CD4-positive, alpha-beta memory T cell (primary cell): ENCODE measurements around the gene ST6GALNAC5. TPM values are rescaled to one million over a fixed set of nuclear protein-coding genes. Genes with fewer than 3 reads are reported as not detected.

Experiments
- CTCF ChIA-PET: fragments of 350-600 bp; sonication (Branson Sonifier 250); formaldehyde crosslinking; loops from one replicate; lab custom pipeline; 2021; ENCODE audit warnings: inconsistent platforms; ENCODE audit not compliant: partially characterized antibody; lab: Charles Lee
- POLR2A ChIA-PET: fragments of 350-600 bp; sonication (Branson Sonifier 250); formaldehyde crosslinking; loops from one replicate; lab custom pipeline; 2021; ENCODE audit not compliant: partially characterized antibody; lab: Charles Lee
- DNase-seq, 5 donors: peaks; one replicate each; pipeline versions ENCODE4 v3.0.0 to v3.0.0-alpha.2; 2020 to 2022; ENCODE audit warnings: mixed read lengths in 1 of 5
- H3K27ac ChIP-seq: one replicate; pipeline ENCODE4 v1.7.0; 2013; ENCODE audit warnings: low read depth, low read length
- H3K27me3 ChIP-seq: 2 replicates; pipeline ENCODE4 v1.7.0; 2013; ENCODE audit warnings: mild to moderate bottlenecking, low read length, moderate library complexity; ENCODE audit not compliant: insufficient read depth
- H3K36me3 ChIP-seq: 2 replicates; pipeline ENCODE4 v1.7.0; 2013; ENCODE audit warnings: mild to moderate bottlenecking, low read length, moderate library complexity; ENCODE audit not compliant: insufficient read depth
- H3K4me1 ChIP-seq: 2 replicates; pipeline ENCODE4 v1.7.0; 2013; ENCODE audit warnings: mild to moderate bottlenecking, low read length, moderate library complexity; ENCODE audit not compliant: insufficient read depth
- H3K4me3 ChIP-seq, 2 donors: one replicate each; pipeline ENCODE4 v1.7.0; 2013; ENCODE audit warnings: low read length in 2 of 2, mild to moderate bottlenecking in 1 of 2
- H3K9me3 ChIP-seq, 2 donors: one replicate each; pipeline ENCODE4 v1.7.0; 2013; ENCODE audit warnings: low read length in 2 of 2, control low read depth in 1 of 2; ENCODE audit not compliant: control insufficient read depth in 1 of 2
- H3K27ac Mint-ChIP-seq, 7 donors: one replicate each; pipeline ENCODE4 v1.8.0; 2020 to 2021; ENCODE audit warnings: mixed read lengths in 7 of 7, mild to moderate bottlenecking in 6 of 7, inconsistent platforms in 3 of 7, moderate library complexity in 3 of 7
- H3K27me3 Mint-ChIP-seq, 2 donors: one replicate each; pipeline ENCODE4 v1.8.0; 2020 to 2021; ENCODE audit warnings: mixed read lengths in 2 of 2
- H3K36me3 Mint-ChIP-seq, 2 donors: one replicate each; pipeline ENCODE4 v1.8.0; 2020 to 2021; ENCODE audit warnings: mixed read lengths in 2 of 2, inconsistent platforms in 1 of 2, mild to moderate bottlenecking in 1 of 2
- H3K4me1 Mint-ChIP-seq, 4 donors: one replicate each; pipeline ENCODE4 v1.8.0; 2020 to 2021; ENCODE audit warnings: mixed read lengths in 4 of 4, mild to moderate bottlenecking in 1 of 4
- H3K4me3 Mint-ChIP-seq, 8 donors: one replicate each; pipeline ENCODE4 v1.8.0; 2020 to 2021; ENCODE audit warnings: mixed read lengths in 8 of 8, mild to moderate bottlenecking in 7 of 8, moderate library complexity in 6 of 8, inconsistent platforms in 3 of 8
- H3K9me3 Mint-ChIP-seq, 8 donors: one replicate each; pipeline ENCODE4 v1.8.0; 2020 to 2021; ENCODE audit warnings: mixed read lengths in 8 of 8, mild to moderate bottlenecking in 5 of 8, inconsistent platforms in 3 of 8, moderate library complexity in 1 of 8
- intact Hi-C: fragments of 100-400 bp; cut with micrococcal nuclease; formaldehyde crosslinking; loops from one replicate; pipeline ENCODE4 v1.15.1; 2023
- polyA plus RNA-seq, 2 donors: library from polyadenylated mRNA; unstranded; fragments of 300-500 nt; fragmentation: Illumina TruSeq; gene quantifications; one replicate each; pipeline ENCODE4 v1.2.3, GENCODE V29; 2021
- total RNA-seq, 2 experiments: library from RNA; stranded (reverse); gene quantifications; one replicate each; pipeline ENCODE4 v1.2.3, GENCODE V29; 2021

Gene ST6GALNAC5
- total and polyA plus RNA-seq, 4 experiments from 2014 or later, result 0.10 TPM; not detected in 3

- H3K36me3 ChIP-seq, result no peaks in the 10 kb centered on the region
- H3K9me3 Mint-ChIP-seq, result peaks cover 0 to 2% (median 0%) of the 10 kb centered on the region in 8 donors
- H3K9me3 ChIP-seq, result no peaks in the 10 kb centered on the region
- H3K36me3 Mint-ChIP-seq, result no peaks in the 10 kb centered on the region
- no peaks in the 10 kb centered on the region for H3K4me1 Mint-ChIP-seq
- no peak for DNase-seq
- no peak overlapping the region for H3K27ac Mint-ChIP-seq
- CTCF ChIA-PET, result no interaction called here
- H3K4me3 ChIP-seq, result no peak overlapping the region
- H3K27me3 Mint-ChIP-seq, result peaks cover 0 to 2% of the 10 kb centered on the region in 2 donors
- intact Hi-C loops, result no loop called here
- no peaks in the 10 kb centered on the region for H3K4me1 ChIP-seq
- no peaks in the 10 kb centered on the region for H3K27me3 ChIP-seq
- no peak overlapping the region for H3K27ac ChIP-seq
- POLR2A ChIA-PET, result no interaction called here
- no peak overlapping the region for H3K4me3 Mint-ChIP-seq
These were observed 71.0 kb downstream of the ST6GALNAC5 start for GRCh38 chr1:76938304-76938703.

DNA sequence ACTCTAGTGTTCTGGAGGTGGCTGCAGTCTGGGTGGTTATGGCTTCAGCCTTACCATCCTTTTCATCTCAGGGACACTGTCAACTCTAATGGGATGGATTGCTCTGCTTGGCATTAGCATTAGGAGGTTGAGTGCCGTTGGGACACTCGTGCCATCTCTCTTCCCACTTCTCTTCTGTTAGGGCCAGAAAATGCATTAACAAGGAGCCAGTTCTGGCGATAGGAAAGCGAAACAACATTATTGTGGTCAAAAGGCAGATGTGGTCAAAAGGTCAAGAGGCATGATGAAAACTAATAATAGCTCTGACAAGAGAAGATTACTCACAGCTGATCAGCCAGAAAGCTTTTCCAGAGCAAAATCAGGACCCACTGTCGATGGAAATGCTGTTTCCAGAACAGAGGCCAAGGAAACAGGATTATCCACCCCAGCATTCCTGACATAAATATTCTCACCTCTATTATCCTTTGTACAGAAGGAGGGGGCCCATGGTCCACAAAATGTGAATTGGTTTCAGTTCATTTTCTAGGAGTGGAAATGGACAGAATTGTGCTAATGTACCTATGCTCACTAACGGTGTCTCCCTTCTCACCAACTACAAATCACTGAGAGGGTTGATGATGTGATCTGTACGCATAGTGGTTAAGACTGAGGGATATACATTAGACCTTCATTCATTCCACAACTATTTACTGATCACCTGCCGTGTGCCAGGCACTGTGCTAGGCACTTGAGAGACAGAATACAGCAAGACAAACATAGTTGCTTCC lies 72.0 kb downstream of the ST6GALNAC5 start:
- peaks cover 0 to 2% of the 10 kb centered on the region in 2 donors for H3K27me3 Mint-ChIP-seq
- Histone ChIP-seq H3K4me1 (no peaks in the 10 kb centered on the region), H3K36me3 (no peaks in the 10 kb centered on the region), H3K9me3 (no peaks in the 10 kb centered on the region), H3K27ac (no peak overlapping the region), H3K4me3 (no peak overlapping the region), H3K27me3 (no peaks in the 10 kb centered on the region)
- H3K36me3 Mint-ChIP-seq, result no peaks in the 10 kb centered on the region
- no peak overlapping the region for H3K4me3 Mint-ChIP-seq
- no peaks in the 10 kb centered on the region for H3K4me1 Mint-ChIP-seq
- intact Hi-C loops, result no loop called here
- CTCF ChIA-PET, result interaction anchor here (1.0 kb wide), 1 partner anchor 11 kb away, joined by 3 read pairs; no protein-coding TSS in a partner anchor
- POLR2A ChIA-PET, result no interaction called here
- H3K27ac Mint-ChIP-seq, result no peak overlapping the region
- peaks cover 0 to 2% (median 0%) of the 10 kb centered on the region in 8 donors for H3K9me3 Mint-ChIP-seq
- DNase-seq, result no peak

GRCh38 chr1:76939817-76940216 lies 72.5 kb downstream of the ST6GALNAC5 start:
- Histone ChIP-seq H3K4me3 (no peak overlapping the region), H3K27ac (no peak overlapping the region), H3K36me3 (no peaks in the 10 kb centered on the region), H3K4me1 (no peaks in the 10 kb centered on the region), H3K27me3 (no peaks in the 10 kb centered on the region), H3K9me3 (no peaks in the 10 kb centered on the region)
- H3K27me3 Mint-ChIP-seq, result peaks cover under 1 to 2% of the 10 kb centered on the region in 2 donors
- H3K36me3 Mint-ChIP-seq, result no peaks in the 10 kb centered on the region
- no peak overlapping the region for H3K4me3 Mint-ChIP-seq
- no peak for DNase-seq
- peaks cover 0 to 2% (median 0%) of the 10 kb centered on the region in 8 donors for H3K9me3 Mint-ChIP-seq
- ChIA-PET CTCF (interaction anchor here (1.0 kb wide), 1 partner anchor 10 kb away, joined by 3 read pairs; no protein-coding TSS in a partner anchor), POLR2A (no interaction called here)
- no peak overlapping the region for H3K27ac Mint-ChIP-seq
- no peaks in the 10 kb centered on the region for H3K4me1 Mint-ChIP-seq
- intact Hi-C loops, result no loop called here

DNA sequence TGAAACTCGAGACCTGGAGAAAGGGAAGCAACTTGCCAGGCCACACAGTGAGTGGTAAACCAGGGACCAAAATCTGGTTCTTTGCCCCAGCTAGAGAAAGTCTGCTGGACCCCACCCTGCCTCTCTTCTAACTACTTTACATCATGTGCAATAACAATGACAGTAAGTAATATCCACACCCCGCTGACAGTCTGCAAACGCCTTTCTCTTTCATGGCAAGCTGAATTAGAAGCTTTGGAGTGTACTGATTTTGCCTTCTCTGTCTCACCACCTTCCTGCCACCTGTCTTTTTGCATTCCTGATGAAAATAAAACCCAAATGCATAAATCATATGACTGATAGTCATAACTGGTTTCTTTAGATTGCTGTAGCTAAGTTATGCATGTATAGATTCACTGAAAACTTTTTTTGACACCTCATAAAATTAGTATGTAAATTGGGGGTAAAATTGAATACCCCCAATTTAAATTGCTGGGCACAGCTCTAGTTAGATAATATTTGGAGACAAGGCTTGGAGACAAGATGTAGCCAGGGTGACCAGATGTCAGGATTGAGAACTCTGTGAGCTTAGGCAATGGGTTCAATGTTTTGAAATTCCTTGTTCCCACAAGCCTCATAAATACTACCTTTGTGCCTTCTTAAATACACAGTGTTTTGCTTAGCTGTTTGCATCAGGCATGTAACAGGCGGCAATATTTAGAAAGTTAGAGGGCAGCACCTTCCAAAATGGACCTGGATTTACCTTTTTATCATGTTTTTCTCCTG lies 73.5 kb downstream of the ST6GALNAC5 start:
- POLR2A ChIA-PET, result no interaction called here
- DNase-seq, result no peak
- H3K36me3 Mint-ChIP-seq, result no peaks in the 10 kb centered on the region
- H3K36me3 ChIP-seq, result no peaks in the 10 kb centered on the region
- no peak overlapping the region for H3K4me3 Mint-ChIP-seq
- no peaks in the 10 kb centered on the region for H3K4me1 Mint-ChIP-seq
- peaks cover 2 to 3% of the 10 kb centered on the region in 2 donors for H3K27me3 Mint-ChIP-seq
- no peak overlapping the region for H3K27ac Mint-ChIP-seq
- peaks cover 0 to 2% (median 0%) of the 10 kb centered on the region in 8 donors for H3K9me3 Mint-ChIP-seq
- CTCF ChIA-PET, result interaction anchor here (1.0 kb wide), 1 partner anchor 9 kb away, joined by 3 read pairs; no protein-coding TSS in a partner anchor
- no peak overlapping the region for H3K4me3 ChIP-seq
- H3K27me3 ChIP-seq, result no peaks in the 10 kb centered on the region
- H3K9me3 ChIP-seq, result no peaks in the 10 kb centered on the region
- no peak overlapping the region for H3K27ac ChIP-seq
- intact Hi-C loops, result no loop called here
- no peaks in the 10 kb centered on the region for H3K4me1 ChIP-seq

GRCh38 chr1:76942549-76942948 lies 75.3 kb downstream of the ST6GALNAC5 start:
- Histone ChIP-seq H3K27ac (no peak overlapping the region), H3K27me3 (no peaks in the 10 kb centered on the region), H3K36me3 (no peaks in the 10 kb centered on the region), H3K4me3 (no peak overlapping the region), H3K9me3 (no peaks in the 10 kb centered on the region), H3K4me1 (no peaks in the 10 kb centered on the region)
- no peak overlapping the region for H3K4me3 Mint-ChIP-seq
- POLR2A ChIA-PET, result no interaction called here
- H3K27ac Mint-ChIP-seq, result no peak overlapping the region
- peaks cover 2 to 3% of the 10 kb centered on the region in 2 donors for H3K27me3 Mint-ChIP-seq
- DNase-seq, result no peak
- no peaks in the 10 kb centered on the region for H3K4me1 Mint-ChIP-seq
- no peaks in the 10 kb centered on the region for H3K9me3 Mint-ChIP-seq
- intact Hi-C loops, result no loop called here
- no peaks in the 10 kb centered on the region for H3K36me3 Mint-ChIP-seq
- CTCF ChIA-PET, result no interaction called here

DNA sequence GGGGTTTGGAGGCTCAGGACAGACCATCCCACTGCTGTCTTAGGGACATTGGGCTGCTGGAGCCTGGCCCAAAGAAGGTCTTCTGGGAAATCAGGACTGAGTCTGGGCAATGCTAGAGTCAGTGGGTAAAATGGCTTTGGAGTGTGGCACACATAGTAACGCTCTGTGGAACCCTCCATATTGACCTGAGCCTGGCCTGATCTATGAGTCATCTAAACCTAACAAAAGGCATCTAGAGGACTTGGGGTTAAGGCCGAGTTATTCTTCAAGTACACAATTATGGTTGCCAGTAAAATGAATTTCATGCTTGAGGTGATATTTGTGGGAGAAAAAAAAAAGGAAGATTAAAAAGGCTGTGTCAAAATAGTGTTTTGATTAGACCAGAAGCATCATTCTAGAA lies 77.7 kb downstream of the ST6GALNAC5 start:
- no peaks in the 10 kb centered on the region for H3K9me3 Mint-ChIP-seq
- Histone ChIP-seq H3K27ac (no peak overlapping the region), H3K36me3 (no peaks in the 10 kb centered on the region), H3K27me3 (no peaks in the 10 kb centered on the region), H3K9me3 (no peaks in the 10 kb centered on the region), H3K4me3 (no peak overlapping the region), H3K4me1 (no peaks in the 10 kb centered on the region)
- intact Hi-C loops, result no loop called here
- no peak overlapping the region for H3K27ac Mint-ChIP-seq
- no peaks in the 10 kb centered on the region for H3K36me3 Mint-ChIP-seq
- ChIA-PET CTCF (no interaction called here), POLR2A (no interaction called here)
- H3K27me3 Mint-ChIP-seq, result peaks cover 2 to 3% of the 10 kb centered on the region in 2 donors
- H3K4me1 Mint-ChIP-seq, result no peaks in the 10 kb centered on the region
- DNase-seq, result no peak
- no peak overlapping the region for H3K4me3 Mint-ChIP-seq

DNA sequence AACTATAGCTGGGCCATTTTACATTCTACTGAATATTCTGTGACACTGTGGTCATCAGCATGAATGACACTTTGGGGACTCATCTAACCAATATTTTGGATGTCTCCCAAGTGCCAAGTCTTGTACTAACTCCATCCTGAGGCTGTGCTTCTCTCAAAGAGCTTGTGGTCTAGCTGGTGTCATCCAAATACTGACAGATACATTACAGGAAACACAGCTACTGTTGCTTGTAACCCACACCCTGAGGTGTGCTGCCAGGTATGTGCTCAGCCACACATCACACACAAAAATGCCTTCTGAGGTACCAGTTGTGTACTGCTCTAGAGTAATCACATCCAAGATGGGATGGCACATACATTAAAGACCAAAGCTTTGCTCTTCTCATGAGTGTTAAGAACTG lies 81.6 kb downstream of the ST6GALNAC5 start:
- Histone ChIP-seq H3K4me1 (no peaks in the 10 kb centered on the region), H3K27ac (no peak overlapping the region), H3K9me3 (no peaks in the 10 kb centered on the region), H3K36me3 (no peaks in the 10 kb centered on the region), H3K27me3 (no peaks in the 10 kb centered on the region), H3K4me3 (no peak overlapping the region)
- ChIA-PET CTCF (no interaction called here), POLR2A (no interaction called here)
- H3K36me3 Mint-ChIP-seq, result no peaks in the 10 kb centered on the region
- no peak overlapping the region for H3K27ac Mint-ChIP-seq
- no peaks in the 10 kb centered on the region for H3K4me1 Mint-ChIP-seq
- intact Hi-C loops, result no loop called here
- no peak for DNase-seq
- H3K9me3 Mint-ChIP-seq, result no peaks in the 10 kb centered on the region
- H3K27me3 Mint-ChIP-seq, result peaks cover 0 to 3% of the 10 kb centered on the region in 2 donors
- H3K4me3 Mint-ChIP-seq, result no peak overlapping the region
